Measurements from ENCODE around the gene ZNF774.

ZNF774 gene

GRCh38 chr15:90375071-90375470, 23.0 kb downstream of the ZNF774 start:
- H3K27ac ChIP-seq (ENCODE audit: low read length), result no peak overlapping the region
- no peaks in the 10 kb centered on the region for H3K79me2 ChIP-seq (ENCODE audit: insufficient read depth, low read length)
- H3K9ac ChIP-seq (ENCODE audit: low read depth, low read length), result no peak overlapping the region
- H3K4me2 ChIP-seq (ENCODE audit: insufficient read depth, low read length), result no peak overlapping the region
- H2AFZ ChIP-seq (ENCODE audit: low read depth, low read length), result no peak overlapping the region
- H3K27me3 ChIP-seq (ENCODE audit: insufficient read depth, low read length, poor library complexity), result no peaks in the 10 kb centered on the region
- H3K36me3 ChIP-seq (ENCODE audit: insufficient read depth, low read length), result 0 out of 2 replicates have a peak, but pooled peaks cover 2% of the 10 kb centered on the region
- peaks cover 11% of the 10 kb centered on the region for H3K9me3 ChIP-seq (ENCODE audit: insufficient read depth, low read length, severe bottlenecking)
- H3K4me1 ChIP-seq (ENCODE audit: insufficient read depth, low read length), result peaks cover 30% of the 10 kb centered on the region
- DNase-seq (no peak), ATAC-seq (ENCODE audit: insufficient read depth, low read depth) (no peak)
- no peaks in the 10 kb centered on the region for H4K20me1 ChIP-seq (ENCODE audit: insufficient read depth, low read length)
- TF ChIP-seq CTCF (IDR thresholded peaks at IDR 0.05; ENCODE audit: borderline replicate concordance, extremely low read depth, low read length, poor library complexity, severe bottlenecking) (no peak), EZH2 (IDR thresholded peaks at IDR 0.05; ENCODE audit: borderline replicate concordance, low read depth, low read length, severe bottlenecking) (no peak)
- no peak overlapping the region for H3K4me3 ChIP-seq (ENCODE audit: low read depth in 1 of 2, low read length in 2 of 2)

DNA sequence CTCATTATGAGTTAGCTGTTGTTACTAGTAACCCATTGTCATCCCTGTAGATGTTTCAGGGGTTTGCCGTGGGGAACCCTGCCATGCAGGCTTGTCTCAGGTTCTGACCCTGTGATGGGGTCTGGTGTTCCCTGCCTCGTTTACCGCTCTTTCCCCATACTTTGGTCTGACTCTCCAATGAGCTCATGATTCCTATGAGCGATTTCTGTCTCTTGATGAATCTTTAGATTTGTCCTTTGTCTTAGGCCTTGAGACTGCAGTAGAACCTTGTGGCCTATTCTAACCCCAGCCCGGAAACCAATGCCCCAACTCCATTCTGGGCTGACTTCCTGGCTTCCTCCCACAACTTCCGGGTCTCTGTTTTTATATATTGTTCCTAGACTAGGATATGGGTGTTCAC, 24.7 kb downstream of the ZNF774 start:
- Histone ChIP-seq H3K4me2 (ENCODE audit: insufficient read depth, low read length) (peak overlapping the region; percentile 44), H3K4me3 (ENCODE audit: low read depth in 1 of 2, low read length in 2 of 2) (peak overlapping the region in 1 of 2 experiments; percentile 6; a peak in 1 of 4 replicates), H3K9ac (ENCODE audit: low read depth, low read length) (peak overlapping the region; percentile 44), H3K79me2 (ENCODE audit: insufficient read depth, low read length) (no peaks in the 10 kb centered on the region), H3K9me3 (ENCODE audit: insufficient read depth, low read length, severe bottlenecking) (peaks cover 11% of the 10 kb centered on the region), H3K27me3 (ENCODE audit: insufficient read depth, low read length, poor library complexity) (no peaks in the 10 kb centered on the region), H3K36me3 (ENCODE audit: insufficient read depth, low read length) (0 out of 2 replicates have a peak, but pooled peaks cover 2% of the 10 kb centered on the region), H3K27ac (ENCODE audit: low read length) (peak overlapping the region; percentile 88), H3K4me1 (ENCODE audit: insufficient read depth, low read length) (peaks cover 30% of the 10 kb centered on the region), H2AFZ (ENCODE audit: low read depth, low read length) (peak overlapping the region; percentile 81), H4K20me1 (ENCODE audit: insufficient read depth, low read length) (no peaks in the 10 kb centered on the region)
- peak; percentile 87 for DNase-seq
- TF ChIP-seq EZH2 (IDR thresholded peaks at IDR 0.05; ENCODE audit: borderline replicate concordance, low read depth, low read length, severe bottlenecking), result no peak
- no peak for TF ChIP-seq CTCF (IDR thresholded peaks at IDR 0.05; ENCODE audit: borderline replicate concordance, extremely low read depth, low read length, poor library complexity, severe bottlenecking)
- peak; percentile 98 for ATAC-seq (ENCODE audit: insufficient read depth, low read depth)

GRCh38 chr15:90379263-90379662, 27.2 kb downstream of the ZNF774 start:
- H3K27ac ChIP-seq (ENCODE audit: low read length), result no peak overlapping the region
- H3K4me3 ChIP-seq (ENCODE audit: low read depth in 1 of 2, low read length in 2 of 2), result no peak overlapping the region
- no peak for ATAC-seq (ENCODE audit: insufficient read depth, low read depth)
- H3K79me2 ChIP-seq (ENCODE audit: insufficient read depth, low read length), result no peaks in the 10 kb centered on the region
- peaks cover 11% of the 10 kb centered on the region for H3K9me3 ChIP-seq (ENCODE audit: insufficient read depth, low read length, severe bottlenecking)
- no peak overlapping the region for H3K9ac ChIP-seq (ENCODE audit: low read depth, low read length)
- H3K4me1 ChIP-seq (ENCODE audit: insufficient read depth, low read length), result peaks cover 30% of the 10 kb centered on the region
- no peak overlapping the region for H3K4me2 ChIP-seq (ENCODE audit: insufficient read depth, low read length)
- no peak overlapping the region for H2AFZ ChIP-seq (ENCODE audit: low read depth, low read length)
- no peaks in the 10 kb centered on the region for H4K20me1 ChIP-seq (ENCODE audit: insufficient read depth, low read length)
- no peaks in the 10 kb centered on the region for H3K27me3 ChIP-seq (ENCODE audit: insufficient read depth, low read length, poor library complexity)
- TF ChIP-seq EZH2 (IDR thresholded peaks at IDR 0.05; ENCODE audit: borderline replicate concordance, low read depth, low read length, severe bottlenecking) (no peak), CTCF (IDR thresholded peaks at IDR 0.05; ENCODE audit: borderline replicate concordance, extremely low read depth, low read length, poor library complexity, severe bottlenecking) (no peak)
- 0 out of 2 replicates have a peak, but pooled peaks cover 2% of the 10 kb centered on the region for H3K36me3 ChIP-seq (ENCODE audit: insufficient read depth, low read length)
- no peak for DNase-seq

Data from DND-41 (cell line).